NCI-H1436 treated with DMSO at 0.1 percent for 48 hours (cell line): ENCODE measurements around the gene RBM15B.
A peak's percentile ranks its signal among the peaks of the same experiment; 100 is the strongest.
"Not testable (repeated sequence)": the region's sequence is repeated elsewhere in the genome, so short reads cannot be mapped to it uniquely, and the experiment has no call there.

Experiments
- DNase-seq: peaks from one replicate; lab custom pipeline; 2025; lab: John Stamatoyannopoulos, UW

RBM15B gene, protein sequence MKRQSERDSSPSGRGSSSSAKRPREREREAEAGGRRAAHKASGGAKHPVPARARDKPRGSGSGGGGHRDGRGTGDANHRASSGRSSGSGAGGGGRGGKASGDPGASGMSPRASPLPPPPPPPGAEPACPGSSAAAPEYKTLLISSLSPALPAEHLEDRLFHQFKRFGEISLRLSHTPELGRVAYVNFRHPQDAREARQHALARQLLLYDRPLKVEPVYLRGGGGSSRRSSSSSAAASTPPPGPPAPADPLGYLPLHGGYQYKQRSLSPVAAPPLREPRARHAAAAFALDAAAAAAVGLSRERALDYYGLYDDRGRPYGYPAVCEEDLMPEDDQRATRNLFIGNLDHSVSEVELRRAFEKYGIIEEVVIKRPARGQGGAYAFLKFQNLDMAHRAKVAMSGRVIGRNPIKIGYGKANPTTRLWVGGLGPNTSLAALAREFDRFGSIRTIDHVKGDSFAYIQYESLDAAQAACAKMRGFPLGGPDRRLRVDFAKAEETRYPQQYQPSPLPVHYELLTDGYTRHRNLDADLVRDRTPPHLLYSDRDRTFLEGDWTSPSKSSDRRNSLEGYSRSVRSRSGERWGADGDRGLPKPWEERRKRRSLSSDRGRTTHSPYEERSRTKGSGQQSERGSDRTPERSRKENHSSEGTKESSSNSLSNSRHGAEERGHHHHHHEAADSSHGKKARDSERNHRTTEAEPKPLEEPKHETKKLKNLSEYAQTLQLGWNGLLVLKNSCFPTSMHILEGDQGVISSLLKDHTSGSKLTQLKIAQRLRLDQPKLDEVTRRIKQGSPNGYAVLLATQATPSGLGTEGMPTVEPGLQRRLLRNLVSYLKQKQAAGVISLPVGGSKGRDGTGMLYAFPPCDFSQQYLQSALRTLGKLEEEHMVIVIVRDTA

DNA sequence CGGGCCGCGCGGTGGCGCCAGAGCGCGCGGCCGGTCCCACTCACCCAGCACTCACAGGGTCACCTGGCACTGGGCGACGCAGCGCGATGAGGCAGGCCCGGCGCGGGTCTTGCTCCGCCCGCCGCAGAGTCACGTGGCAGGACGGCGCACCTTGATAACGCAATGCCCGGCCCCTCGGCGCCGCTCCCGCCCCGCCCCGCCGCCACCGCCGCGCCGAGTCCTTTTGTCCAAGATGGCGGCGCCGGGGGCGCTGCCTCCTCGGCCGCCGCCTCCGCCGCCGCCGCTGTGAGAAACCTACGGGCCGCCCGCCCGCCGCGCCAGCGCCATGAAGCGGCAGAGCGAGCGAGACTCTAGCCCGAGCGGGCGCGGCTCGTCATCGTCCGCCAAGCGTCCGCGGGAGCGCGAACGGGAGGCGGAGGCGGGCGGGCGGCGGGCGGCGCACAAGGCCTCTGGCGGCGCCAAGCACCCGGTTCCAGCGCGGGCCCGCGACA, at the start of gene RBM15B:
Gene RBM15B, plus strand, starts transcription at position 211 of the 491 bp plus-strand sequence. Its CDS starts 115 bp downstream, at position 326.
- peak; percentile 38 for DNase-seq

DNA sequence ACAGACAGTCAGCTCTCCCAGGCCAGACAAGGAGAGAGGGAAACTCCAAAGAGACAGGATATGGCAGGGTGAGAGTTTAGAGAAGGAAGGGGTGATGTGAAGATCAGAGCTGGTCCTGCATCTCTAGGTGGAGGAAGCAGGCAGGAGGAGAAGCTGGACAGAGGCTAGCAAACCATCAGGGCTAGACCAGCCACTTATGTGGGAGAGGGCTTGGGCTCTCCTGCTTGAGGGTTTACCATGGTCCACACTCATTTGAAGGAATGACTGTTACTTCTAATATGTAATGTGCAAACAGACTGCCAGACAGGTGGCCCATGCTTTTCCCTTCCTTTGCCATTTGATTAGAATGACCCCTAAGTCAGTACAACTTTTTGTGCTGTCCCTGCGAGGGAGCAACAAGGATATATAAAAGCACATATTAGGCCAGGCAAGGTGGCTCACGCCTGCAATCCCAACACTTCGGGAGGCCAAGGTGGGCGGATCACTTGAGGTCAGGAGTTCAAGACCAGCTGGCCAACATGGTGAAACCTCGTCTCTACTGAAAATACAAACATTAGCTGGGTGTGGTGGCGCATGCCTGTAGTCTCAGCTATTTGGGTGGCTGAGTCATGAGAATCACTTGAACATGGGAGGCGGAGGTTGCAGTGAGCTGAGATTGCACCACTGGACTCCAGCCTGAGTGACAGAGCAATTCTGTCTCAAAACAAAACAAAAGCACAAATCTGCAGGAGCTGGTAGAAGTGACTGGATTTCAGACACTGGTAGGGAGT, 47.0 kb upstream of the RBM15B start:
- DNase-seq, result no peak

DNA sequence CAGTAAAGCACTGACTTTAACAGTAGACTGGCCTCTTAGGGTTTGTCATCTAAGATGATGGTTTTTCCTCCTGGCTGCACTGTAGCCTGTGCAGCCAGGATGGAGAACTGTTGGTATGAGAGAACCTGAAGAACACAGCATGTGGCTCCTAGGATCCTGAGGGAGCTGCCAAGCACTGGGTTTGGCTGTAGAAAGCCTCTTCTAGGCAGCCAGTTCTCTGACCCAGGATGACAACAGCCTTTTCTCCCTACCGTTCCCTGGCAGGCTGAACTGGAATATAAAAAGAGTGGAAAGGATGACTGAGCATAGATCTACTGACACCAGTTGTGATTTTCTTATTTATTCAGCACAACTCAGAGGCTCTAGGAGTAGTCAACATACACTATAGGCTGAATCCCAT, 40.3 kb upstream of the RBM15B start:
- DNase-seq, result no peak

DNA sequence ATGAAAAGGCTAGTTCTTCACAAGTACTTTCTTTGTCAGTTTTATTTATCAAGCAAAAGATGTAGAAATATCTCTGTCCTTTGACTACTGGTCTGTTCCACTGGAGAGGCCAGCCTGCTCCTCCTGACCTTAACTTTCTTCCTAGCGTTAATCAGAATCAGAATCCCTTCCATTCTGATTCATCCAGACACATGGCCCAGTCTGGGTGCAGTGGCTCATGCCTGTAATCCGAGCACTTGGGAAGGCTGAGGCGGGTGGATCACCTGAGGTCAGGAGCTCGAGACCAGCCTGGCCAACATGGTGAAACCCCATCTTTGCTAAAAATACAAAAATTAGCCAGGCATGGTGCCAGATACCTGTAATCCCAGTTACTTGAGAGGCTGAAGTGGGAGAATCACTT, 38.0 kb upstream of the RBM15B start:
- no peak for DNase-seq

DNA sequence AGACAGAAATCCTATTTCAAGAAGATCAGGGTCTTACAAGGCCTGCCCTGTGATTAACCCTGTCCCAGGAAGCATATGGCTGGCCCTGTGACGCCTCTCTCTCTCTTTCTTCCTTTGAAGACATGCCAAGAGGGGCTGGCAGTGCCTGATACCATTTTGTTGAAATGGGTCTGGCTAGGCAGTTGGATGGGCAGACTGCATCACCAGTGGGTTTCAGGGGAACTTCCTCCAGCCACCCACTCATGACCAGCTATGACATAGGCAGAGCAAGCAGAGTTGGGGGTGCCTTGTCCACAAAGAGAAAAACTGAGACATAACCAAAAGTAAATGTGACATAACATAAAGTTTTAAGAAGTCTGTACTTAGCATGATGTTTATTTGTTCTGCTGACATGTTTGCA, 37.4 kb upstream of the RBM15B start:
- no peak for DNase-seq

DNA sequence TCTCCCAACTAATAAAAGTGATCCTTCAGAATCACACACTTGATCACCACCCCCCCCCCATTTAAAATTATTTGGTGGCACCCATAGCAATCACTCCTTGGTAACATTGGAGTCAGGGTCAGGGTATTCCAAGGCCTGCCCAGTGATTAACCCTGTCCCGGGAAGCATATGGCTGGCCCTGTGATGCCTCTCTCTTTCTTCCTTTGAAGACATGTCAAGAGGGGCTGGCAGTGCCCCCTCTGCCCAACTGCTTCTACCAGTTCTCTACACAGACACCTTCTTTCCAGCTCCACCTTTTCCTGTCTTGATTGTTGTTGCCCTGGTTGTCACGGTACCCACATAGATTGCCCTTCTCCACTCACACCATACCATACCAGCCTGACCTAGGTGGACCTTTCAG, 36.9 kb upstream of the RBM15B start:
- DNase-seq, result no peak

DNA sequence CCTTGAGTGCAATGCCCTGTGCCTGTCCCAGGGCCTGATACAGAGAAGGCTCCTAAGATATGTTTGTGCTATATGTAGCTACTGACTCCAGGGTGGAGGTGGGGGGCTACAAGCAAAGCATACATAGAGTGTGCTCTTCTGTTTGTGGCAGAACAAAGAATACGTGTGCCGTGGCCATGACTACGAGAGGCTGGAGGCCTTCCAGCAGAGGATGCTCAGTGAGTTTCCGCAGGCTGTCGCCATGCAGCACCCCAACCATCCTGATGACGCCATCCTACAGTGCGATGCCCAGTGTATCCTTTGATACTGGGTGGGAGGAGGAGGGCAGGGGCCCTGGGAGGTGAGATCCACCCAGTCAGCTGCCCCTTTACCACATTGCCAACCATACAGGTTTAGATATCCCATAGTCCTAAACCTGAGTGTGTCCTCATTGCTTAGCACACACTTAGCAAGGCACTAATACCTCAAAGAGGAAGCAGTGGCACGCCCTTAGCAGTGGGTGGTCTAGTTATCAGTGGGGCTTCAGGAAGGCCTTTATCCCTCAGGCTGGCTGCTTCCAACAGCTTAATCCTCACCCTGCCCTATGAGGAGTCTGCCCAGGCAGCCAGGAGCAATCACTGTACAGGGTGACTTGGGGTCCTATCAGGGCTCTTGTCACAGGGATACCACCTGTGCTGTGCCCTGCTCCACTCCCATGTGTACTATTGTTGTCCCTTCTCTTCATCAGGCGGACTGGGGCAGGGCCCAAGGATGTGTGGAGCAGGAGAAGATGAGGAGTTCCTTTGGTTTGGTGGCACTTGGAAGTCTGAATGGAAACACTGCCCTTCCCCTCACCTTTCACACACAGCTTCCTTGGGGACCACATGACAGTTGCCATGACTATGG, 36.1 kb upstream of the RBM15B start:
- DNase-seq, result no peak

DNA sequence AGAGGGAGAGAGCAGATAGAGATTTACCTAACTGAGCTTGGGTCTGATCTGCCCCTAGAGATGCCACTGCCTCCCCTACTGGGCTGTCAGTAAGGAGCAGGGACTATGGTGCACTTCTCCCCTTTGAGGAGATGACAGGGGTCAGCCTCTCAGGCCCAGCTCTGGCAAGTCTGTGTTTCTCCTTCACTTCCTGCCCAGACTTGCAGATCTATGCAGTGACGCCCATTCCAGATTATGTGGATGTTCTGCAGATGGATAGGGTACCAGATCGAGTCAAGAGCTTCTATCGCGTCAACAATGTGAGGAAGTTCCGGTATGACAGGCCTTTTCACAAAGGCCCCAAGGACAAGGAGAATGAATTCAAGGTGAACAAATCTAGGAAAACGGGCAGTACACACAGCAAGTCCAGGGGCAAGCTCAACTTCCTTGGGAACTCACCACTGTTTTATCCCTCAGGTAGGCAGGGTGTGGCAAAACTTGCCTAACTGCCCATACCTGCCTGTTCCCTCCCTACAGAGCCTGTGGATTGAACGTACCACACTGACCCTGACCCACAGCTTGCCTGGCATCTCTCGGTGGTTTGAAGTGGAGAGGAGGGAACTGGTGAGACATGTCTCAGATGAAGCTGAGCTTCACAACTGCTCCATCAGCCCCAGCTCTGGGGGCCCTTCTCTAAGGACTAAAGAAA, 35.0 kb upstream of the RBM15B start:
- DNase-seq, result no peak

DNA sequence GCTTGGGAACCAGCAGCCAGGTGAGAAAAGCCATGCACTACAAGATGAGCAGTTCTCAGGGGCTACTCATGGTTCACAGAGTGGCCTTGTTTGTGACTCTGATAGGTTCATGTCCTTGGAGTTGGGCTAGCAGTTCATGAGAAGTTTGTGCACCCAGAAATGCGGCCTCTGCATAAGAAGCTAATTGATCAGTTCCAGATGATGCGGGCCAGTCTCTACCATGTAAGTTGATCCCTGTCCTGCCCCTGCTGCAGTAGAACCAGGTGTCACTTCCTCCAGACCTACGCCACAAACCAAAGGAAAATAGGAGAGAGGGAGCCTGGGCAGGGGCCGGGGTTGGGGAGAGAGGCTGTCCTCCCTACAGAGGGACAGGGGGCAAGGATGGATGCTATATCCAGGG, 33.2 kb upstream of the RBM15B start:
- DNase-seq, result no peak

DNA sequence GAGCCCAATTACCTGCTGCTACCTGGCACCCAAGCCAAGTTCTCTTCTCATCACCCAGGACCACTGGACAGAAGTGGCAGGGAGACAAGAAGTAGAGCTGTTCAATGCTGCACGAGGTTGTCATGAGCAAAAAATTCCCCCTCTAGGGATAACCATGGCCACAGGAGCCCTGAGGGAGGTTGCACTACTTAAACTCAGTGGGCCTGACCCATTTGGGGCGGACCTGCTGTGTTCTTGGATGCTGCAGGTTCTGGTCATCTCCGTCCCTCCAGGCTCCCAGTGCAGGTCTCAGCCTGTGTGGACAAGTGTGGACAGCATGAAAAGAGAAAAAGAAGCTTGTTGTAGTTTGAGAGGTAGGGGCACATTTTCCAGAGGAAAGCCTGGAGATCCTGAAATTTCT, 32.1 kb upstream of the RBM15B start:
- DNase-seq, result no peak

DNA sequence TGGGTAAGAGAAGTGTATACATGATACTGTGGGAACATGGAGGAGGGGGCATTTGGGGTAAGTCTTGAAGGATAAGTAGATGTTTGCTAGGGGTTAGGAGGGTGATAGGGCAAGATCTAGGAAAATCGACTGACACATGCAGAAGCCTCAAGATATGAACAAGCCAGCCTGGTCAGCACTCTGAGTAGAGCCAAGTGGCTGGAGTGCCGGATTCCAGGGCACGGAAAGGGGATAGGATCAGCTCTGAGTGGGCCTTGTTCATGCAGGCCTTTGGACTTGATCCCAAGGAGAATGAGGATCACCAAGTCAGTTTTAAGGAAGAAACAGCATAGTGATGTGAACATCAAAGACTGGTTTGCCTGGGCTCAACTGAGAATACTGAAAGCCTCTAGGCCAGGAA, 30.3 kb upstream of the RBM15B start:
- no peak for DNase-seq

DNA sequence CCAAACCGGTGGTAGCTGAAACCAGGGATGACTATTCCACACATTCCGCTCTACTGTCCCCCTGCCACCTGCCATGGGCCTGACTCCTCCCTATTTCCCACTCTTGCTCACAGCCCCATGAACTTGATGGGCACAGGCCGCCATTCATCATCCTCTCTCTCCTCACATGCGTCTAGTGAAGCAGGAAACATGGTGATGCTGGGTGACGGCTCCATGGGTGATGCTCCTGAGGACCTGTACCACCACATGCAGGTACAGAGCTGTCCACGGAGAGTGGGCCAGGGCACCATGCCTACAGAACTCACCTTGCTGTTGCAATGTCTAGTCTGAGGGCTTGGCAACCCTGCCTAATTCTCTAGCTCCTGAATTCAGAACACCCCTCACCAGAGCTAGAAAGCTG, 29.3 kb upstream of the RBM15B start:
- no peak for DNase-seq

DNA sequence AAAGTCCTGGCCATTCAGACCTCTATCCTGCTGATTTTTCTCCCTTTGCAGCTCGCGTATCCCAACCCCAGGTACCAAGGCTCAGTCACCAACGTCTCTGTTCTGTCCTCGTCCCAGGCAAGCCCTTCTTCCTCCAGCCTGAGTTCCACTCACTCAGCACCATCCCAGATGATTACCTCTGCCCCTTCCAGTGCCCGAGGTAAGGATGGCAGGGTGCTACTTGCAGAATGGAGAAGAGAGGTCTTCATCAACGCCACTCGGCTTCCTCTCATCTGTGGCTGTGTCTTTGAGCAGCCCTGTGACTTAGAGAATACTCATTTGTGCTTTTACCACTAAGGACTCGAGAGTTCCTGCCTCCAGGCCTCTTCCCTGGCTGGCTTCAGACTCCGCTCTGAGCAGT, 28.6 kb upstream of the RBM15B start:
- no peak for DNase-seq

DNA sequence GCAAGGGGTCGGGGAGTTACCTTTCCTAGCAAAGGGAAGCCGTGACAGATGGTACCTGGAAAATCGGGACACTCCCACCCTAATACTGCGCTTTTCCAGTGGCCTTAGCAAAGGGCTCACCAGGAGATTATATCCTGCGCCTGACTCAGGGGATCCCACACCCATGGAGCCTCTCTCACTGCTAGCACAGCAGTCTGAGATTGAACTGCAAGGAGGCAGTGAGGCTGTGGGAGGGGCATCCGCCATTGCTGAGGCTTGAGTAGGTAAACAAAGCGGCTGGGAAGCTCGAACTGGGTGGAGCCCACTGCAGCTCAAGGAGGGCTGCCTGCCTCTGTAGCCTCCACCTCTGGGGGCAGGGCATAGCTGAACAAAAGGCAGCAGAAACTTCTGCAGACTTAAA, 22.8 kb upstream of the RBM15B start:
- not testable (repeated sequence) for DNase-seq

DNA sequence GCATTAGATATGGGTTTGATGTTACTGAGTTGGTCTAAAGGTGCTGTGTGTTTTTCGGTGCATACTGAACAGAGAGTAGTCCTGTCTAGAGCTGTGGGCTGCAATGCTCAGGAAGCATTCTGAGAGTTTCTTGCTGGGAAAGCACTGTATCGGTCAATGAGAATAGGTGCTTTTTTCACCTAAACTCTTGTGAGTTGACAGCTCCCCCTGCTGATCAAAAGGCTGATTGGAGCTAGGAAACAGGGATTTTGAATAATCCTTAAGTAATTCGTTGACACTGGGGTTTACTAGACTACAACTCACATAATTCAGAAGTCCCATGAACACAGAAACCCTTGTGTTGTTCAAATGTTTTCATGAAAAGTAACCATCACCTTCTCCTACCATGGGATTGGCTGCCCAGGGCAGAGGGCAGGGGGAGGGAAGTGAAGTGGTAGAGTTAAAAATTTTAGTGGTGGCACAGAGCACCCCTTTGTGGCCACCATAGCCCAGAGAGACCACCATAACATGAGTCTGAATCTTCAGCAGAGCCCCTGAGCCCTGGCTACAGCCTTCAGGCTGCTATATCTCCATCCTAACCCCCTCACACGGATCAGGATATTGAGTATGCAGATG, 19.0 kb upstream of the RBM15B start:
- no peak for DNase-seq

DNA sequence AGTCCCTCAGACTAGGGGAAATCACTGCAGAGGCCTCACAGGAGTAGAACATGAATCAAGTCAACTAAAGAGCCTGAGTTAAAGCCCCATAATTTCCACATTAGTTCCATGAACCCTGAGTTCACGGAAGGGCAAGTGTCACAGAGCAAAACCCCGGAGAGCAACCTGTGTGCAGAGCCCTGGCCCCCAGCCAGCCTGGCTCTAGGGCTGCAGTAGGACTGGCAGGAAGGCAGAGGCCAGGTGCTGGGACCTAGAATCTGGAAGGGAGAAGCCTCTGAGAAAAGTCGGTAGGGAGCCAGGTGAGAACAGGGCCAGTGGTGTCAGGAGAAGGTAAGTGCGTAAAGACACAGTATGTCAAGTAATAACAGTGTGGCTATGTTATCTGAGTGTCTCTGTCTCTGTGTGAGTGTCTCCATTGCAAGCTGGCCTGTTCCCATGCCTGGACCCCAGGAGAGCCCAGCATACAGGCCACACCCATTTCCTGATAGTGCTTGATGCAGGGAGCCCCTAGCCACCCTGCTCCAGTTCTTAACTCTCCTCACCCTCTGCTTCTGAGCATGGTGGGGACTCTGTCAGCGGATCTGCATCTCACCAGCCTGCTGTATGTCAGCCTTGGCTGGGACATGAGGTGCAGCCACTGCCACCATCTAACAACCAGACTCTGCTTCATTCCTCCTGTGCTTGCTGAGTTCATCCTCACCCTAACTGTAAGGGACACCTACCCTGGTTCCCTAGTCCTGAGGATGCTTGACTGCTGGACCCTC, 17.2 kb upstream of the RBM15B start:
- no peak for DNase-seq

DNA sequence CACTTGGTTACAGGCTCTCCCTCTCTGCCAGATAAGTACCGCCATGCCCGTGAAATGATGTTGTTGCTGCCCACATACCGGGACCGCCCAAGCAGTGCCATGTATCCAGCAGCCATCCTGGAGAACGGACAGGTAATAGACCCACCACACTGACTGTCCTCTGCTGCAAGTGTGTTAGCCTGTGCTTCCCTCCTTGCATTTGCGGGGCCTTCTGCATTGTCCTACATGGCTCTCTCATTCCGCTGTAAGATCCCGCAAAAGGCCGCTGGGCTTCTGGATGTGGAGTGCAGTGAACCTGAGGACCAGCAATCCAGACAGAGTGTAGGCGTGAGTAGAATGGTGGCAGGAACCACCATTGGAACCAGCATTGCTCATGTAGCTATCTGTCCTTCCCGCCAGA, 16.6 kb upstream of the RBM15B start:
- no peak for DNase-seq

DNA sequence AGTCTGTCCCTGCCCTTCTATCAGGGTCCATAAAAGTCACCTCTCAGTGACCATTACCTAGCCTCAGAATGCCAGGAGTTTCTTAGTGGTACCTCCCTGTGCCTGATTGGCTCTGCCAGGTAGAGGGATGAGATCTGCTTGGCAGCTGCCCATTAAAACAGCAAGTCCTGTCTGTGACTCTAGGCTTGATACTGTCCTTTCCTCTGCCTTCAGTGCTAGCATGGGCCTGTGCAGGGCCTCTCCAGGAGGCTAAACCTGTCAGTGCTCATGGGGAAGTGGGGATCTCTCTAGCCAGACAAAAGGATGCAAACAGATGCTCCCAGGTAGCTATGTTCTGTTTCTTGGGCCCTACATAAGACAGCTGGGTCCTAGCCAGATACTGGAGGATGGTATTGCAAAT, 15.9 kb upstream of the RBM15B start:
- DNase-seq, result no peak

DNA sequence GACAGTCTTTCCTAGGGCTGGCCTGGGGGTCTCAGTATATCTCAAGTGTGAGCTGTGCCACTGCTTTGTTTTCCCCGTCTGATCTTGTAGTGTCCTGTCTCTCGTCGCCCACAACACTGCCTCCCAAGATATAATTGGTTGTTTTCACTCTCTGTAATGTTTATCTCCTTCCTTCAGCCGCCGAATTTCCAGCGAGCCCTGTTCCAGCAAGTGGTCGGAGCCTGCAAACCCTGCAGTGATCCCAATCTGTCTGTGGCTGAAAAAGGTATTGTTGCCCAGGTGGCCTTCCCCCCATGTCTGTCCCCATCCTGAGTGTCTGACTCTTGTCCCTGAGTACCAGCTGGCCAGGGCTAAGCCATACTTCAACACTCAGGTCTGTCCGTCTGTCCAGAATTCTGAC, 15.5 kb upstream of the RBM15B start:
- DNase-seq, result no peak
